ENCODE measurements around the gene FNBP1L. TPM values are rescaled to one million over a fixed set of nuclear protein-coding genes. Genes with fewer than 3 reads are reported as not detected.

FNBP1L gene
- total RNA-seq (10 to 100 TPM; 10.9 to 32.4 (median 16.0) TPM), polyA plus RNA-seq (10 to 100 TPM; 10.1 to 18.8 TPM)

GRCh38 chr1:93447481-93448291 lies at the start of gene FNBP1L:
Gene FNBP1L, plus strand, starts transcription at chr1:93448118. Its CDS starts 164 bp downstream, at chr1:93448282.
- FAIRE-seq = no peak

GRCh38 chr1:93399781-93400180 lies 48.1 kb upstream of the FNBP1L start:
- Histone ChIP-seq H3K27me3 (no peaks in the 10 kb centered on the region), H3K4me3 (no peak overlapping the region), H3K9me3 (no peaks in the 10 kb centered on the region), H3K4me1 (no peaks in the 10 kb centered on the region), H3K27ac (no peak overlapping the region), H3K36me3 (no peaks in the 10 kb centered on the region)
- TF ChIP-seq CTCF (IDR thresholded peaks at IDR 0.05) = no peak
- FAIRE-seq = no peak
- intact Hi-C loops (cut with DNase I) = no loop called here
- no peak for DNase-seq
- ATAC-seq = no peak

More at GRCh38 chr1:93447481-93448291, at the start of gene FNBP1L:
- 1% methylated on average over 33 to 52 of the region's 52 CpGs for WGBS, 2 donors
- Histone ChIP-seq H3K36me3 (no peaks in the 10 kb centered on the region), H3K9me3 (no peaks in the 10 kb centered on the region), H3K27ac (peak within 1 kb of the TSS; percentile 87 to 97 (median 92)), H3K4me3 (peak within 1 kb of the TSS; percentile 93 to 97 (median 96)), H3K4me1 (peaks cover 6 to 31% (median 27%) of the 10 kb centered on the region in 3 donors), H3K27me3 (no peaks in the 10 kb centered on the region)
- intact Hi-C loops (cut with DNase I) = no loop called here
- ATAC-seq (peak; percentile 87 to 94 (median 91)), DNase-seq (peak; percentile 82 to 95 (median 87))
- TF ChIP-seq CTCF (IDR thresholded peaks at IDR 0.05) = no peak

- 88 to 93% methylated on average over 4 of the region's 4 CpGs for WGBS, 2 donors
- no peaks in the 10 kb centered on the region for H3K27me3 ChIP-seq
- H3K9me3 ChIP-seq = no peaks in the 10 kb centered on the region
- intact Hi-C loops (cut with DNase I) = no loop called here
- H3K4me1 ChIP-seq = no peaks in the 10 kb centered on the region
- no peak for ATAC-seq
- no peak for TF ChIP-seq CTCF (IDR thresholded peaks at IDR 0.05)
- DNase-seq = peak in 1 of 6 donors; percentile 10
- no peak overlapping the region for H3K27ac ChIP-seq
- no peaks in the 10 kb centered on the region for H3K36me3 ChIP-seq
- no peak for FAIRE-seq
- no peak overlapping the region for H3K4me3 ChIP-seq
Measured at GRCh38 chr1:93408203-93408602, 39.7 kb upstream of the FNBP1L start.

GRCh38 chr1:93411000-93411399 lies 36.9 kb upstream of the FNBP1L start:
- no peak overlapping the region for H3K27ac ChIP-seq
- H3K9me3 ChIP-seq = no peaks in the 10 kb centered on the region
- WGBS, 2 donors = 79 to 81% methylated on average over 2 of the region's 2 CpGs
- no peak for ATAC-seq
- no peak overlapping the region for H3K4me3 ChIP-seq
- H3K4me1 ChIP-seq = no peaks in the 10 kb centered on the region
- no peak for DNase-seq
- no peaks in the 10 kb centered on the region for H3K27me3 ChIP-seq
- TF ChIP-seq CTCF (IDR thresholded peaks at IDR 0.05) = no peak
- FAIRE-seq = no peak
- intact Hi-C loops (cut with DNase I) = no loop called here
- H3K36me3 ChIP-seq = no peaks in the 10 kb centered on the region

GRCh38 chr1:93414749-93415148 lies 33.2 kb upstream of the FNBP1L start:
- FAIRE-seq (no peak), ATAC-seq (no peak), DNase-seq (no peak)
- no peaks in the 10 kb centered on the region for H3K27me3 ChIP-seq
- no peaks in the 10 kb centered on the region for H3K4me1 ChIP-seq
- no peak overlapping the region for H3K27ac ChIP-seq
- H3K4me3 ChIP-seq = no peak overlapping the region
- H3K36me3 ChIP-seq = no peaks in the 10 kb centered on the region
- whole genome bisulfite sequencing, 2 donors = 55 to 66% methylated on average over 3 of the region's 3 CpGs
- TF ChIP-seq CTCF (IDR thresholded peaks at IDR 0.05) = no peak
- H3K9me3 ChIP-seq = no peaks in the 10 kb centered on the region
- intact Hi-C loops (cut with DNase I) = no loop called here

All from pancreas (tissue), 10 donors.